CD4-positive, alpha-beta memory T cell (primary cell): ENCODE data around the gene EBF4. TPM values are rescaled to one million over a fixed set of nuclear protein-coding genes. Genes with fewer than 3 reads are reported as not detected.
A peak's percentile ranks its signal among the peaks of the same experiment; 100 is the strongest.

Experiments used
- CTCF ChIA-PET: fragments of 350-600 bp; sonication (Branson Sonifier 250); formaldehyde crosslinking; loops from one replicate; lab custom pipeline; 2021; ENCODE audit warnings: inconsistent platforms; ENCODE audit not compliant: partially characterized antibody; lab: Charles Lee
- POLR2A ChIA-PET: fragments of 350-600 bp; sonication (Branson Sonifier 250); formaldehyde crosslinking; loops from one replicate; lab custom pipeline; 2021; ENCODE audit not compliant: partially characterized antibody; lab: Charles Lee
- DNase-seq, 5 donors: peaks; one replicate each; pipeline versions ENCODE4 v3.0.0 to v3.0.0-alpha.2; 2020 to 2022; ENCODE audit warnings: mixed read lengths in 1 of 5
- H3K27ac ChIP-seq: one replicate; pipeline ENCODE4 v1.7.0; 2013; ENCODE audit warnings: low read depth, low read length
- H3K27me3 ChIP-seq: 2 replicates; pipeline ENCODE4 v1.7.0; 2013; ENCODE audit warnings: mild to moderate bottlenecking, low read length, moderate library complexity; ENCODE audit not compliant: insufficient read depth
- H3K36me3 ChIP-seq: 2 replicates; pipeline ENCODE4 v1.7.0; 2013; ENCODE audit warnings: mild to moderate bottlenecking, low read length, moderate library complexity; ENCODE audit not compliant: insufficient read depth
- H3K4me1 ChIP-seq: 2 replicates; pipeline ENCODE4 v1.7.0; 2013; ENCODE audit warnings: mild to moderate bottlenecking, low read length, moderate library complexity; ENCODE audit not compliant: insufficient read depth
- H3K4me3 ChIP-seq, 2 donors: one replicate each; pipeline ENCODE4 v1.7.0; 2013; ENCODE audit warnings: low read length in 2 of 2, mild to moderate bottlenecking in 1 of 2
- H3K9me3 ChIP-seq, 2 donors: one replicate each; pipeline ENCODE4 v1.7.0; 2013; ENCODE audit warnings: low read length in 2 of 2, control low read depth in 1 of 2; ENCODE audit not compliant: control insufficient read depth in 1 of 2
- H3K27ac Mint-ChIP-seq, 7 donors: one replicate each; pipeline ENCODE4 v1.8.0; 2020 to 2021; ENCODE audit warnings: mixed read lengths in 7 of 7, mild to moderate bottlenecking in 6 of 7, inconsistent platforms in 3 of 7, moderate library complexity in 3 of 7
- H3K27me3 Mint-ChIP-seq, 2 donors: one replicate each; pipeline ENCODE4 v1.8.0; 2020 to 2021; ENCODE audit warnings: mixed read lengths in 2 of 2
- H3K36me3 Mint-ChIP-seq, 2 donors: one replicate each; pipeline ENCODE4 v1.8.0; 2020 to 2021; ENCODE audit warnings: mixed read lengths in 2 of 2, inconsistent platforms in 1 of 2, mild to moderate bottlenecking in 1 of 2
- H3K4me1 Mint-ChIP-seq, 4 donors: one replicate each; pipeline ENCODE4 v1.8.0; 2020 to 2021; ENCODE audit warnings: mixed read lengths in 4 of 4, mild to moderate bottlenecking in 1 of 4
- H3K4me3 Mint-ChIP-seq, 8 donors: one replicate each; pipeline ENCODE4 v1.8.0; 2020 to 2021; ENCODE audit warnings: mixed read lengths in 8 of 8, mild to moderate bottlenecking in 7 of 8, moderate library complexity in 6 of 8, inconsistent platforms in 3 of 8
- H3K9me3 Mint-ChIP-seq, 8 donors: one replicate each; pipeline ENCODE4 v1.8.0; 2020 to 2021; ENCODE audit warnings: mixed read lengths in 8 of 8, mild to moderate bottlenecking in 5 of 8, inconsistent platforms in 3 of 8, moderate library complexity in 1 of 8
- intact Hi-C: fragments of 100-400 bp; cut with micrococcal nuclease; formaldehyde crosslinking; loops from one replicate; pipeline ENCODE4 v1.15.1; 2023
- microRNA-seq: library from miRNA; unstranded; fragments of <30 nt; microRNA quantifications from one replicate; pipeline ENCODE4 v1.2.0, GENCODE V29; 2021; ENCODE audit warnings: borderline replicate concordance, borderline number of aligned reads, borderline microRNAs expressed, mixed read lengths
- polyA plus RNA-seq, 2 donors: library from polyadenylated mRNA; unstranded; fragments of 300-500 nt; fragmentation: Illumina TruSeq; gene quantifications; one replicate each; pipeline ENCODE4 v1.2.3, GENCODE V29; 2021
- total RNA-seq, 2 experiments: library from RNA; stranded (reverse); gene quantifications; one replicate each; pipeline ENCODE4 v1.2.3, GENCODE V29; 2021

EBF4 gene
- total and polyA plus RNA-seq, 4 experiments from 2014 or later, result 0.65 to 3.1 (median 2.8) TPM; not detected in 1

- CTCF ChIA-PET, result no interaction called here
- H3K4me3 ChIP-seq, result no peak overlapping the region
- peaks cover 0 to 3% of the 10 kb centered on the region in 2 donors for H3K36me3 Mint-ChIP-seq
- H3K9me3 ChIP-seq, result peaks cover 0 to 4% of the 10 kb centered on the region in 2 donors
- H3K4me3 Mint-ChIP-seq, result no peak overlapping the region
- peaks cover 26 to 44% of the 10 kb centered on the region in 2 donors for H3K27me3 Mint-ChIP-seq
- H3K27me3 ChIP-seq, result no peaks in the 10 kb centered on the region
- intact Hi-C loops, result no loop called here
- POLR2A ChIA-PET, result no interaction called here
- H3K27ac ChIP-seq, result no peak overlapping the region
- peaks cover 0 to 4% (median under 1%) of the 10 kb centered on the region in 4 donors for H3K4me1 Mint-ChIP-seq
- H3K9me3 Mint-ChIP-seq, result peaks cover 0 to 17% (median 9%) of the 10 kb centered on the region in 8 donors
- no peak for DNase-seq
- H3K27ac Mint-ChIP-seq, result no peak overlapping the region
- no peaks in the 10 kb centered on the region for H3K4me1 ChIP-seq
- H3K36me3 ChIP-seq, result no peaks in the 10 kb centered on the region
These were observed 117.1 kb downstream of the EBF4 start for GRCh38 chr20:2809690-2810089.

Small RNA genes lying within 50 kb of the gene (microRNA-seq; reads per million reads assigned to microRNA genes)
- 6.7 reads per million, percentile 31 among the genes with 10 or more reads in this experiment for gene MIR1292

Other genes starting within 250 kb of the EBF4 start
- 10 to 100 TPM; 96.2 to 99.3 TPM for gene SNRPB, start 222.0 kb upstream of the EBF4 start, total RNA-seq
- 100 to 1,000 TPM; 243 to 264 TPM for gene SNRPB, start 222.0 kb upstream of the EBF4 start, polyA plus RNA-seq
- 10 to 100 TPM; 11.8 to 12.0 TPM for gene ZNF343, start 183.9 kb upstream of the EBF4 start, total RNA-seq
- gene ZNF343, start 183.9 kb upstream of the EBF4 start, polyA plus RNA-seq, result 1 to 10 TPM; 2.5 to 6.1 TPM
- gene TMC2, start 156.2 kb upstream of the EBF4 start, total RNA-seq, result not detected
- gene TMC2, start 156.2 kb upstream of the EBF4 start, polyA plus RNA-seq, result not detected
- 100 to 1,000 TPM; 258 to 270 TPM for gene NOP56, start 40.1 kb upstream of the EBF4 start, total RNA-seq
- 100 to 1,000 TPM in 1 of 2 donors, 10 to 100 TPM in 1; 83.4 to 136 TPM for gene NOP56, start 40.1 kb upstream of the EBF4 start, polyA plus RNA-seq
- 10 to 100 TPM; 93.3 to 96.5 TPM for gene IDH3B, start 28.6 kb upstream of the EBF4 start, total RNA-seq
- 100 to 1,000 TPM in 1 of 2 donors, 10 to 100 TPM in 1; 88.1 to 132 TPM for gene IDH3B, start 28.6 kb upstream of the EBF4 start, polyA plus RNA-seq
- gene CPXM1, start 107.8 kb downstream of the EBF4 start, total RNA-seq, result not detected
- not detected for gene CPXM1, start 107.8 kb downstream of the EBF4 start, polyA plus RNA-seq
- not detected for gene C20orf141, start 122.2 kb downstream of the EBF4 start, total RNA-seq
- gene C20orf141, start 122.2 kb downstream of the EBF4 start, polyA plus RNA-seq, result not detected
- not detected for gene TMEM239, start 123.6 kb downstream of the EBF4 start, total RNA-seq
- gene TMEM239, start 123.6 kb downstream of the EBF4 start, polyA plus RNA-seq, result not detected
- gene PCED1A, start 147.9 kb downstream of the EBF4 start, total RNA-seq, result 10 to 100 TPM; 82.8 to 83.1 TPM
- 10 to 100 TPM; 17.9 to 18.1 TPM for gene PCED1A, start 147.9 kb downstream of the EBF4 start, polyA plus RNA-seq
- 10 to 100 TPM; 57.2 to 61.1 TPM for gene VPS16, start 148.0 kb downstream of the EBF4 start, total RNA-seq
- gene VPS16, start 148.0 kb downstream of the EBF4 start, polyA plus RNA-seq, result 10 to 100 TPM; 38.3 to 44.6 TPM
- gene PTPRA, start 180.7 kb downstream of the EBF4 start, total RNA-seq, result 10 to 100 TPM; 86.6 to 87.8 TPM
- 10 to 100 TPM; 24.8 to 42.7 TPM for gene PTPRA, start 180.7 kb downstream of the EBF4 start, polyA plus RNA-seq